HUES64 (cell line): ENCODE measurements around the gene CNKSR1.

Experiments
- H3K27ac ChIP-seq: 2 replicates; pipeline ENCODE4 v1.7.0; 2013; ENCODE audit warnings: low read depth, low read length, inconsistent platforms
- H3K27me3 ChIP-seq: 2 replicates; pipeline ENCODE4 v1.6.1; 2013; ENCODE audit warnings: mild to moderate bottlenecking, low read length; ENCODE audit not compliant: insufficient read depth
- H3K36me3 ChIP-seq: 2 replicates; pipeline ENCODE4 v1.6.1; 2013; ENCODE audit warnings: mild to moderate bottlenecking, low read length; ENCODE audit not compliant: insufficient read depth
- H3K4me1 ChIP-seq: 2 replicates; pipeline ENCODE4 v1.6.1; 2013; ENCODE audit warnings: mild to moderate bottlenecking, low read length, moderate library complexity; ENCODE audit not compliant: insufficient read depth
- H3K4me3 ChIP-seq: 2 replicates; pipeline ENCODE4 v1.5.1; 2013; ENCODE audit warnings: mild to moderate bottlenecking, low read length, moderate library complexity
- H3K9ac ChIP-seq: 2 replicates; pipeline ENCODE4 v1.6.1; 2013; ENCODE audit warnings: mild to moderate bottlenecking, low read depth, low read length
- H3K9me3 ChIP-seq: 2 replicates; pipeline ENCODE4 v1.6.1; 2013; ENCODE audit warnings: low read depth, low read length; ENCODE audit not compliant: insufficient read depth
- WGBS: fragments of 150-250, 120-280 bp; methylation state at CpG from one replicate; pipeline ENCODE4 v1.1.7; 2013; ENCODE audit warnings: missing lambda C conversion rate; 5-methylcytosine and 5-hydroxymethylcytosine counted together

The CNKSR1 gene

DNA sequence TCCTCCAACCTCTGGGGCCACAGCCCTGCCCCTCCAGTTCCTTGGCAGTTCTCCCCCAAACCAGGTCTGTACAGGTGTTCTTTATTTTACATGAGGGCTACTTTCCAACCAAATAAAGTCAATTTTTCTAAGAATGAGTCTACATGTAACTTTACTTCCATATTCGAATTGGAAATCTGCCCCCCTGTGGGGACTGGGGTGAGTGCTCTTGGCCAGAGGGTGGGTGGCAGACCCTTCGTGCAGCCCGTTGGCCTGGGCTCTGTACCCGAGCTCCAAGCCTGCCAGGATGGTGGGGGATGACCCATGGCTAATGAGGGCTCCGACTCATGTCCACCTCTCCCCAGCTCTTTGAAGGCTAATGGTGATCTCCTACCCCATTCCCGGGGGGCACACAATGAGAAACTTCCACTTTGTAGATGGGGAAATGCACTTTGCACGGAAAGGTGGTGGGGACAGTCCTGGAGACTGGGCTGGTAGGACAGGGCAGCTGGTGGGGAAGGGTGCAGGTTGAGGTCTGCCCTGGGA lies 12.5 kb downstream of the CNKSR1 start:
- no peaks in the 10 kb centered on the region for H3K27me3 ChIP-seq
- no peak overlapping the region for H3K9ac ChIP-seq
- WGBS = 83% methylated on average over 7 of the region's 7 CpGs
- H3K4me1 ChIP-seq = peaks cover 4% of the 10 kb centered on the region; the same call in 1 of the 2 replicates
- no peaks in the 10 kb centered on the region for H3K9me3 ChIP-seq
- H3K36me3 ChIP-seq = peaks cover 6% of the 10 kb centered on the region; the same call in 1 of the 2 replicates
- no peak overlapping the region for H3K27ac ChIP-seq
- no peak overlapping the region for H3K4me3 ChIP-seq

DNA sequence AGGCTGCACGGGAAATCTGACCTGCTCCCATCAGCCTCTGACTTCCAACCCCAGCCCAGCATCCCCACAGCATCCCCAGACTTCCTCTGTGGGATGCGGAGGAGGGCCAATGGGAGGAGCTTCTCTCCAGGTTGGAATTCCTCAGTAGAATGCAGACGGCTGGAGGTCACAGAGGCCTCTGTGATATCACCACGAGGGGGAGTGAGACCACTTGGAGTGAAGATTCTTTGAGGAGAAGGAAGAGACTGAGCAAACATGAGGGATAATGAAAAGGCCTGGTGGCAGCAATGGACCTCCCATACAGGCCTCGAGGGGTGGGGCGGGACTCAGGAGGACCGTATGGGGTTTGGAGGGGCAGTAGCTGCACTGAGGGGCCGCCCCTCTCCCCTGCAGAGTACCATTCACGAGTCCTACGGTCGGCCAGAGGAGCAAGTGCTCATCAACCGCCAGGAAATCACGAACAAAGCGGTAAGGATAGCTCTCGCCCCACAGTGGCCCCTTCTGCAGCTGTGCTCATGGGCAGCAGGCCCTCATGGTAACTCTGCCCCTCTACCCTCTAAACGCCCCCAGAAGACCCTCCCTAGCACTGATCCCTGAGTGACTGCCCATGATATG lies 13.2 kb downstream of the CNKSR1 start, which contains the start of gene CATSPER4:
Gene CATSPER4 (plus strand): TSS at position 230 of the 615 bp plus-strand sequence. CDS start 26 bp downstream, at position 256.
- Histone ChIP-seq H3K4me3 (no peak within 1 kb of the TSS), H3K4me1 (peaks cover 4% of the 10 kb centered on the region; the same call in 1 of the 2 replicates), H3K36me3 (0 out of 2 replicates have a peak, but pooled peaks cover 3% of the 10 kb centered on the region), H3K9me3 (no peaks in the 10 kb centered on the region), H3K9ac (no peak within 1 kb of the TSS), H3K27ac (no peak within 1 kb of the TSS), H3K27me3 (no peaks in the 10 kb centered on the region)
- 23% methylated on average over 16 of the region's 16 CpGs for WGBS

DNA sequence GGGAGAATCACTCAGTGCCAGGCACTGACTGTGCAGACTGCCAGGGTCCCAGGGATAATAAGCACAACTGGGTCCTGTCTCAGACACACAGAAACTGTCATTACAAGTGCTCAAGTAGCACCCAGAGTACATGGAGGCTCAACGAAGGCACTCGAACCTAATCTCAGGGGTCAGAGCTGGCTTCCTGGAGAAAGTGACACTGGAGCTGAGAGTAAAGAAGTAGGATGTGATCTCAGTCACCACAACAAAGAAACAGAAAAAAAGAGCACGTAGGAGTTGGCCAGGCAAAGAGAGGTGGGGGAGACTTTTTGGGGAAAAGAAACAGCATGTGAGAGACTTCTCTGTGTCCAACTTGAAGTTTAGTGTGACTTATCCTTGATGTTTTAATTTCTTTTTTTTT lies 14.4 kb downstream of the CNKSR1 start:
- no peaks in the 10 kb centered on the region for H3K9me3 ChIP-seq
- H3K9ac ChIP-seq = no peak overlapping the region
- no peak overlapping the region for H3K27ac ChIP-seq
- 0 out of 2 replicates have a peak, but pooled peaks cover 3% of the 10 kb centered on the region for H3K36me3 ChIP-seq
- H3K4me1 ChIP-seq = peaks cover 4% of the 10 kb centered on the region; the same call in 1 of the 2 replicates
- no peak overlapping the region for H3K4me3 ChIP-seq
- 91% methylated on average over 3 of the region's 3 CpGs for WGBS
- no peaks in the 10 kb centered on the region for H3K27me3 ChIP-seq

DNA sequence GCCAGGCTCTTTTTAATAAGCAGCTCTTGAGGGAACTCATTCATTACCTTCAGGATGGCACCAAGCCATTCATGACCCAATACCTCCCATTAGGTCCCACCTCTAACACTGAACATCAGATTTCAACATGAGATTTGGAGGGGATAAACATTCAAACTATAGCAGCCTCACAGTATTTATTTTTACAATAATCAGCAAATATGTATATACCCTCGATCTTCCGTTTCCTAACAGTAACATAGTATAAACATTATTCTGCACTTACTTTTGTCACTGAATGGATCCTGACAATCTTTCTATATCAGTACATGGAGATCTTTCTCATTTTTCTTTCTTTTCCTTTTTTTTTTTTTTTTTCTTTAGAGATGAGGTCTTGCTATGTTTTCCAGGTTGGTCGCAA lies 18.5 kb downstream of the CNKSR1 start:
- H3K4me1 ChIP-seq = peaks cover under 1% of the 10 kb centered on the region; the same call in 1 of the 2 replicates
- no peak overlapping the region for H3K9ac ChIP-seq
- H3K27me3 ChIP-seq = no peaks in the 10 kb centered on the region
- no peak overlapping the region for H3K27ac ChIP-seq
- 98% methylated on average over 3 of the region's 3 CpGs for WGBS
- H3K4me3 ChIP-seq = no peak overlapping the region
- no peaks in the 10 kb centered on the region for H3K9me3 ChIP-seq
- no peaks in the 10 kb centered on the region for H3K36me3 ChIP-seq

DNA sequence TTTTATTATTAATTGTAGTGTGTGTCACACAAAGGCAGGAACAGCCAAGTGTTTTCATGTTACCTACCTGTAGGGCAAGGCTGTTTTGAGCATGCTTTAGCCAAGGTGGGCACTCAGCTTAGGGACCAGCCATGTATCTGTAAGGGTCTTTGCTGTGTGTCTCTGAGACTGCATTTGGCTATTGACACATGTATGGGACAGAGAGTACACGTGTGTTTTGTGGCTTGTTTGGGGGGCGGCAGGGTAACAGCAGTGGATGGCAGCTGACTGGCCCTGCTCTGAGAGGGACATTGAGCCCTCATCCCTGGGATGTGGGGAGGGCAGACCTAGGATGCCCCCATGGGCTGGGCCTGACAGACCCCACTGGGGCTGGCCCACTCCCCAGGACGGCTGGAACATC lies 20.0 kb downstream of the CNKSR1 start:
- WGBS = 94% methylated on average over 3 of the region's 3 CpGs
- no peaks in the 10 kb centered on the region for H3K36me3 ChIP-seq
- H3K27ac ChIP-seq = no peak overlapping the region
- H3K27me3 ChIP-seq = no peaks in the 10 kb centered on the region
- no peak overlapping the region for H3K9ac ChIP-seq
- no peaks in the 10 kb centered on the region for H3K4me1 ChIP-seq
- no peaks in the 10 kb centered on the region for H3K9me3 ChIP-seq
- H3K4me3 ChIP-seq = no peak overlapping the region

DNA sequence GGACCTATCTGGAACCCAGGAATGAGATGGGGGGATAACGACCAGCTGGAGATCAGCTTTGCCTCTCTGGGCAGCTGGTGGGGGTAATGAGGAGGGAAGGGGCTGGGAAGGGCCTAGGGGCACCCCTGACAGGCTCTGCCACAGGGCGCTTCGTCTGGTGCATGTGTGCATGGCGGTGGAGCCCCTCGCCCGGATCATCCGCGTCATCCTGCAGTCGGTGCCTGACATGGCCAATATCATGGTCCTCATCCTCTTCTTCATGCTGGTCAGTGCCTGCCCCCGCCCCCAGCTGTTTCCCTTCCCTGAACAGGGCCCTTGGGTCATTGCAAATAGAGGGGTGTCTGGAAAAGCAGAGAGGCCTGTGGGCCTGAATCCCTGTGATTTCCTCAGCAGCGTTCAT lies 20.5 kb downstream of the CNKSR1 start:
- Histone ChIP-seq H3K4me3 (no peak overlapping the region), H3K36me3 (no peaks in the 10 kb centered on the region), H3K27ac (no peak overlapping the region), H3K9me3 (no peaks in the 10 kb centered on the region), H3K4me1 (no peaks in the 10 kb centered on the region), H3K9ac (no peak overlapping the region), H3K27me3 (peaks cover under 1% of the 10 kb centered on the region; the same call in 1 of the 2 replicates)
- 83% methylated on average over 11 of the region's 11 CpGs for WGBS

DNA sequence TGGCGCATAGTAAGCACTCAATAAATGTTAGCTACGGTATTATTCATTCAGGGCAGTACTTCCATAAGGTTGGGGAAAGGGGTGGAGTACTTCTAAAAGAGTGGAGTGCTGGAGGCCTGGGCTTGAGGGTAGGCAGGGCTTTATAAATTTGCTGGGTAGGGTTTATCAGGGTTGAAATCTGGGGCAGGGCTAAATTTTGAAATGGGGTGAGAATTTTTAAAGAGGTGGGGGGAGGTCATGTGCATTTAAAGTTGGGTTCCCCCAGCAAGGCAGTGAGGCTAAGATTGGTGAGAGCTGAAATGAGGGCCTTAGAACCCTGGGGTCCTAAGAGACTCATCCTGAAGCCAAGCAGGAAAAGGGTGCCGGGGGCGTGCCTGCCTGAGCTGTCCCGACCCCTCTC lies 23.1 kb downstream of the CNKSR1 start:
- 87% methylated on average over 5 of the region's 5 CpGs for WGBS
- no peaks in the 10 kb centered on the region for H3K36me3 ChIP-seq
- H3K9ac ChIP-seq = no peak overlapping the region
- H3K4me3 ChIP-seq = peak overlapping the region; percentile 49
- H3K9me3 ChIP-seq = no peaks in the 10 kb centered on the region
- no peaks in the 10 kb centered on the region for H3K4me1 ChIP-seq
- no peak overlapping the region for H3K27ac ChIP-seq
- peaks cover 3% of the 10 kb centered on the region; the same call in 1 of the 2 replicates for H3K27me3 ChIP-seq

DNA sequence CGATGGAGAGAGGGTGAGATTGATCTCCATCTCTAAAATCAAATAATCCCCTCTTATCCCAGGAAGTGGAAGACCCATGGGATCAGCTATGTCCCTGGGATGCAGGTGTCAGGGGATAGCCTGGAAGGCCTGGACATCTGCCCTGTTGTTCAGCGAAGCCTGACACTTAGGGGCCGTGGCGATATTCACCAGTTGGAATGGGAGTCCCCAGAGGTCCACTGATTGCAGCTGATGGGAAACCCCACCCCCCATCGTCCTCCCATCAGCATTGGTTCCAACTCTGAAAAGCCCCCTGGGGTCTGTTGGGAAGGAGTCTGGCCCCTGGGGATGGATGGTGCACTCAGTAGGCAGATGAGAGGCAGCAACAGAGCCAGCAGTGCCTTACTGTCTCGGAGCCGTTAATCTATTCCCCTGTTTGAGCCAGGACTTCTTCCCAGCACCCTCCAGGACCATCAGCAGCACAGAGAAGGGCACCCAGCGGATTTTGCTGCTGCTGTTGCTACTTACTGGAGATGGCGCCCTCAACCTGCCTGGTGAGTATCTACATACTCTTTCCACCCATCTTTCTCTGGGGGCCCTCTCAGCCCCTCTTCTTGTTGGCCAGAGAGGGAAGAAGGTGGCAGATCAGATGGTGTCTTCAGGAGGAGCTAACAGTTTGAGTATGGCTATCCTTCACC lies 26.5 kb downstream of the CNKSR1 start:
- Histone ChIP-seq H3K36me3 (no peaks in the 10 kb centered on the region), H3K4me3 (no peak overlapping the region)
- 71% methylated on average over 8 of the region's 9 CpGs for WGBS

DNA sequence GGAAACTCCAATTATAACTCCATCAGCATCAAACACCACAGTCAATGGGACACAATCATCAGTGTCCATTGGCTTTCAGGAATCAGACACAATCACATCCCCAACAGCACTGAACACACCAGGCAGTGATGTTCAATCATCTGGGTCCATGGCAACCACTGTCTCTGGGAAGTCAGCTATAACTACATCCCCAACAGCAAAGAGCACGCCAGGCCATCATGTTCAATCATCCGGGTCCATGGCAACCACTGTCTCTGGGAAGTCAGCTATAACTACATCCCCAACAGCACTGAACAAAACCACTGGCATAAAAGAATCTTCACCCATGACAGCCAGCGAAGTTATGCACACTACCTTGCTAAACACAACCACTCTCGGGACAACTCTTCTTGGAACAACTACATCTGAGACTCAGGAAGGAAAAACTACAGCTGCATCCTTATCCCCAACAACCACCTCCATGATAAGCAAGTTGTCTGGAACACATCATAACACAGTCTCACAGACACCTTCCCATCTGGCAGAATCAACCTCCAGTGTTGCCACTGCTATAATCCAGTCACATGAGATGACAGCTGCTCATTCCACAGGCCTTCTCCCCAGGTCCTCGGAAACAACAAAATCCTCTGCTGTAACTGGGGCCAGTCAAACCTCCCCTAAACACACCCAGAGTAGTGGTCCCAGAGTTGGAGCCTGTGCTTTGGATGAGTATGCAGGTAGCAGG lies 33.0 kb downstream of the CNKSR1 start:
- H3K9me3 ChIP-seq = no peaks in the 10 kb centered on the region
- H3K36me3 ChIP-seq = no peaks in the 10 kb centered on the region
- WGBS = 86% methylated on average over 5 of the region's 5 CpGs
- no peak overlapping the region for H3K4me3 ChIP-seq
- H3K27ac ChIP-seq = no peak overlapping the region
- no peak overlapping the region for H3K9ac ChIP-seq
- no peaks in the 10 kb centered on the region for H3K4me1 ChIP-seq
- H3K27me3 ChIP-seq = peaks cover 4% of the 10 kb centered on the region; the same call in 1 of the 2 replicates

More for the DNA sequence above, 26.5 kb downstream of the CNKSR1 start:
- Histone ChIP-seq H3K9me3 (no peaks in the 10 kb centered on the region), H3K27ac (no peak overlapping the region), H3K27me3 (peaks cover 3% of the 10 kb centered on the region; the same call in 1 of the 2 replicates), H3K9ac (no peak overlapping the region), H3K4me1 (no peaks in the 10 kb centered on the region)

DNA sequence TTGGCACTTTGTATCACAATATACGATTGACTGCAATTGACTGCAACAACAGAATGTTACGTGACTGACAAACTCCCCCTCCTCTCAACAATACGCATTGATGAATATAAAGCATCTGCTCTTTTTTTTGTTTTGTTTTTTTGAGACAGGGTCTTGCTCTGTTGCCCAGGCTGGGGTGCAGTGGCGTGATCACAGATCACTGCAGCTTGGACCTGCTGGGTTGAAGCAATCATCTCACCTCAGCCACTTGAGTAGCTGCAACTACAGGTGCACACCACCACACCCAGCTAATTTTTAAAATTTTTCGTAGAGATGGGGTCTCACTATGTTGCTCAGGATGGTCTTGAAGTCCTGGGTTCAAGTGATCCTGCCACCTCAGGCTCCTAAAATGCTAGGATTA lies 35.4 kb downstream of the CNKSR1 start:
- 86% methylated on average over 4 of the region's 5 CpGs for WGBS
- H3K27me3 ChIP-seq = peaks cover 4% of the 10 kb centered on the region
- H3K4me1 ChIP-seq = no peaks in the 10 kb centered on the region
- H3K4me3 ChIP-seq = no peak overlapping the region
- no peak overlapping the region for H3K27ac ChIP-seq
- no peaks in the 10 kb centered on the region for H3K9me3 ChIP-seq
- H3K9ac ChIP-seq = no peak overlapping the region
- no peaks in the 10 kb centered on the region for H3K36me3 ChIP-seq
